K562 (cell line): ENCODE data around the gene PCDHGB2. TPM values are rescaled to one million over a fixed set of nuclear protein-coding genes. Genes with fewer than 3 reads are reported as not detected.
A peak's percentile ranks its signal among the peaks of the same experiment; 100 is the strongest.

ENCODE experiments used
- DACH1 ChIP-seq: fragments of 450-650 bp; IDR thresholded peaks from 2 replicates; pipeline ENCODE4 v1.6.1; 2018; ENCODE audit not compliant: partially characterized antibody
- NFE2L1 ChIP-seq: fragments of 450-650 bp; IDR thresholded peaks from 2 replicates; pipeline ENCODE4 v1.6.1; 2016; ENCODE audit warnings: missing genetic modification characterization, low read depth, mild to moderate bottlenecking, missing compliant biosample characterization, moderate library complexity, borderline replicate concordance
- RBFOX2 ChIP-seq: fragments of 200-400 bp; formaldehyde crosslinking; IDR thresholded peaks from 2 replicates; pipeline ENCODE4 v1.6.1; 2017; ENCODE audit warnings: low read depth, mild to moderate bottlenecking, low read length, moderate library complexity
- SRSF3 ChIP-seq: fragments of 200-400 bp; formaldehyde crosslinking; IDR thresholded peaks from 2 replicates; pipeline ENCODE4 v1.6.1; 2016; ENCODE audit warnings: mild to moderate bottlenecking, low read length, moderate library complexity; ENCODE audit not compliant: insufficient read depth
- TSC22D4 ChIP-seq: fragments of 450-650 bp; IDR thresholded peaks from 2 replicates; pipeline ENCODE4 v1.6.1; 2016; ENCODE audit warnings: missing genetic modification characterization, missing biosample characterization, control low read depth
- YY1 ChIP-seq, 3 experiments: IDR thresholded peaks; 2 replicates each; pipeline ENCODE4 v1.6.1; 2011; ENCODE audit warnings: low read length in 2 of 3, mild to moderate bottlenecking in 2 of 3, moderate library complexity in 2 of 3, borderline replicate concordance in 1 of 3, control low read depth in 1 of 3, low read depth in 1 of 3; ENCODE audit not compliant: insufficient read depth in 3 of 3, insufficient replicate concordance in 2 of 3, control insufficient read depth in 1 of 3, insufficient read length in 1 of 3; ENCODE audit errors: extremely low read depth in 1 of 3
- polyA plus RNA-seq, 8 experiments: library from polyadenylated mRNA; depleted of rRNA in 4 of 8; stranded (reverse) in 5 of 8; unstranded in 3 of 8; fragments of >200 nt; fragmentation: Nextera tagmentation in 2 of 8; fragmentation: Illumina TruSeq in 1 of 8; extraction: Ambion mirVana in 2 of 8; extraction: Trizol in 1 of 8; gene quantifications; 2 replicates each; pipeline versions ENCODE4 v1.2.1 to v1.2.3, GENCODE V29; 2011 to 2014; ENCODE audit warnings: inconsistent platforms in 1 of 8, missing spikeins in 1 of 8
- total RNA-seq, 7 experiments: library from RNA; depleted of rRNA in 6 of 7; stranded (reverse); fragments of >200 nt in 6 of 7; fragmentation: Illumina TruSeq in 2 of 7; extraction: Trizol in 2 of 7; gene quantifications; 2 replicates each; pipeline versions ENCODE4 v1.2.1 to v1.2.3, GENCODE V29; 2011 to 2021; ENCODE audit warnings: low replicate concordance in 1 of 7
- TF ChIP-seq, protein P1 (sequence below): fragments of 450-650 bp; IDR thresholded peaks from 2 replicates; pipeline ENCODE4 v1.6.1; 2016; ENCODE audit warnings: mild to moderate bottlenecking, moderate library complexity
- TF ChIP-seq, protein P2 (sequence below), 2 experiments: IDR thresholded peaks; 2 replicates each; pipeline ENCODE4 v1.6.1; 2011; ENCODE audit warnings: borderline replicate concordance in 1 of 2, control low read depth in 1 of 2, low read depth in 1 of 2, low read length in 1 of 2, mild to moderate bottlenecking in 1 of 2, mixed read lengths in 1 of 2, moderate library complexity in 1 of 2; ENCODE audit not compliant: insufficient read depth in 1 of 2, insufficient read length in 1 of 2, poor library complexity in 1 of 2, severe bottlenecking in 1 of 2; ENCODE audit errors: extremely low read depth in 1 of 2
- TF ChIP-seq, protein P3 (sequence below), 3 experiments: IDR thresholded peaks in 2 of 3; conservative IDR thresholded peaks in 1 of 3; 2 replicates each; pipeline ENCODE4 v1.5.1; 2011 to 2012; ENCODE audit warnings: low read length in 3 of 3, mild to moderate bottlenecking in 3 of 3, control low read depth in 2 of 3, improper control_type of control experiment in 1 of 3, inconsistent platforms in 1 of 3, low read depth in 1 of 3, mixed read lengths in 1 of 3, moderate library complexity in 1 of 3; ENCODE audit not compliant: insufficient read depth in 2 of 3

Gene PCDHGB2
- total and polyA plus RNA-seq, 9 of the 15 experiments (the other 6 are each of a cell fraction or from before 2014, with no cell fraction given), result 0.06 to 0.54 (median 0.29) TPM; not detected in 1

DNA sequence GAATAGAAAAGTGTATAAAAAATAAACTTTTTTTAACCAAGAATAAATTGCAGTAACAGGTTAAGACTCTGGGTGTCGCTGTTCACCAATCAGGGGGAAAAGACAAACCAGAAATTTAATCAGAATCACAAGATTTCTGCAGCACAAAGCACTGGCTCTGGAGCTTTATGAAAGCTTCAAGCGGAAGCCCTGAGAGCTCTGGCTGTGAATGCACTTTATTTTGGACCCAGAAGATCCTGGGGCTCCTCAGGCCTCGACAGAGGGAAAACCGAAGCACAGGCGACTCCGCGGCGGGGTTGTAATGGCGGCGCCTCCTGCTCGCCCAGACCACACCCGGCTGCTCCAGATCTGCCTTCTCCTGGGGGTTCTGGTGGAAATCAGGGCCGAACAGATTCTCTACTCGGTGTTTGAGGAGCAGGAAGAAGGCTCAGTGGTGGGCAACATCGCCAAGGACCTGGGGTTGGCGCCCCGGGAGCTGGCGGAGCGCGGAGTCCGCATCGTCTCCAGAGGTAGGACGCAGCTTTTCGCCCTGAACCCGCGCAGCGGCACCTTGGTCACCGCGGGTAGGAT lies 4.8 kb upstream of the PCDHGB2 start, which contains the start of gene PCDHGA4 (continued):
- TF ChIP-seq, protein P1, sequence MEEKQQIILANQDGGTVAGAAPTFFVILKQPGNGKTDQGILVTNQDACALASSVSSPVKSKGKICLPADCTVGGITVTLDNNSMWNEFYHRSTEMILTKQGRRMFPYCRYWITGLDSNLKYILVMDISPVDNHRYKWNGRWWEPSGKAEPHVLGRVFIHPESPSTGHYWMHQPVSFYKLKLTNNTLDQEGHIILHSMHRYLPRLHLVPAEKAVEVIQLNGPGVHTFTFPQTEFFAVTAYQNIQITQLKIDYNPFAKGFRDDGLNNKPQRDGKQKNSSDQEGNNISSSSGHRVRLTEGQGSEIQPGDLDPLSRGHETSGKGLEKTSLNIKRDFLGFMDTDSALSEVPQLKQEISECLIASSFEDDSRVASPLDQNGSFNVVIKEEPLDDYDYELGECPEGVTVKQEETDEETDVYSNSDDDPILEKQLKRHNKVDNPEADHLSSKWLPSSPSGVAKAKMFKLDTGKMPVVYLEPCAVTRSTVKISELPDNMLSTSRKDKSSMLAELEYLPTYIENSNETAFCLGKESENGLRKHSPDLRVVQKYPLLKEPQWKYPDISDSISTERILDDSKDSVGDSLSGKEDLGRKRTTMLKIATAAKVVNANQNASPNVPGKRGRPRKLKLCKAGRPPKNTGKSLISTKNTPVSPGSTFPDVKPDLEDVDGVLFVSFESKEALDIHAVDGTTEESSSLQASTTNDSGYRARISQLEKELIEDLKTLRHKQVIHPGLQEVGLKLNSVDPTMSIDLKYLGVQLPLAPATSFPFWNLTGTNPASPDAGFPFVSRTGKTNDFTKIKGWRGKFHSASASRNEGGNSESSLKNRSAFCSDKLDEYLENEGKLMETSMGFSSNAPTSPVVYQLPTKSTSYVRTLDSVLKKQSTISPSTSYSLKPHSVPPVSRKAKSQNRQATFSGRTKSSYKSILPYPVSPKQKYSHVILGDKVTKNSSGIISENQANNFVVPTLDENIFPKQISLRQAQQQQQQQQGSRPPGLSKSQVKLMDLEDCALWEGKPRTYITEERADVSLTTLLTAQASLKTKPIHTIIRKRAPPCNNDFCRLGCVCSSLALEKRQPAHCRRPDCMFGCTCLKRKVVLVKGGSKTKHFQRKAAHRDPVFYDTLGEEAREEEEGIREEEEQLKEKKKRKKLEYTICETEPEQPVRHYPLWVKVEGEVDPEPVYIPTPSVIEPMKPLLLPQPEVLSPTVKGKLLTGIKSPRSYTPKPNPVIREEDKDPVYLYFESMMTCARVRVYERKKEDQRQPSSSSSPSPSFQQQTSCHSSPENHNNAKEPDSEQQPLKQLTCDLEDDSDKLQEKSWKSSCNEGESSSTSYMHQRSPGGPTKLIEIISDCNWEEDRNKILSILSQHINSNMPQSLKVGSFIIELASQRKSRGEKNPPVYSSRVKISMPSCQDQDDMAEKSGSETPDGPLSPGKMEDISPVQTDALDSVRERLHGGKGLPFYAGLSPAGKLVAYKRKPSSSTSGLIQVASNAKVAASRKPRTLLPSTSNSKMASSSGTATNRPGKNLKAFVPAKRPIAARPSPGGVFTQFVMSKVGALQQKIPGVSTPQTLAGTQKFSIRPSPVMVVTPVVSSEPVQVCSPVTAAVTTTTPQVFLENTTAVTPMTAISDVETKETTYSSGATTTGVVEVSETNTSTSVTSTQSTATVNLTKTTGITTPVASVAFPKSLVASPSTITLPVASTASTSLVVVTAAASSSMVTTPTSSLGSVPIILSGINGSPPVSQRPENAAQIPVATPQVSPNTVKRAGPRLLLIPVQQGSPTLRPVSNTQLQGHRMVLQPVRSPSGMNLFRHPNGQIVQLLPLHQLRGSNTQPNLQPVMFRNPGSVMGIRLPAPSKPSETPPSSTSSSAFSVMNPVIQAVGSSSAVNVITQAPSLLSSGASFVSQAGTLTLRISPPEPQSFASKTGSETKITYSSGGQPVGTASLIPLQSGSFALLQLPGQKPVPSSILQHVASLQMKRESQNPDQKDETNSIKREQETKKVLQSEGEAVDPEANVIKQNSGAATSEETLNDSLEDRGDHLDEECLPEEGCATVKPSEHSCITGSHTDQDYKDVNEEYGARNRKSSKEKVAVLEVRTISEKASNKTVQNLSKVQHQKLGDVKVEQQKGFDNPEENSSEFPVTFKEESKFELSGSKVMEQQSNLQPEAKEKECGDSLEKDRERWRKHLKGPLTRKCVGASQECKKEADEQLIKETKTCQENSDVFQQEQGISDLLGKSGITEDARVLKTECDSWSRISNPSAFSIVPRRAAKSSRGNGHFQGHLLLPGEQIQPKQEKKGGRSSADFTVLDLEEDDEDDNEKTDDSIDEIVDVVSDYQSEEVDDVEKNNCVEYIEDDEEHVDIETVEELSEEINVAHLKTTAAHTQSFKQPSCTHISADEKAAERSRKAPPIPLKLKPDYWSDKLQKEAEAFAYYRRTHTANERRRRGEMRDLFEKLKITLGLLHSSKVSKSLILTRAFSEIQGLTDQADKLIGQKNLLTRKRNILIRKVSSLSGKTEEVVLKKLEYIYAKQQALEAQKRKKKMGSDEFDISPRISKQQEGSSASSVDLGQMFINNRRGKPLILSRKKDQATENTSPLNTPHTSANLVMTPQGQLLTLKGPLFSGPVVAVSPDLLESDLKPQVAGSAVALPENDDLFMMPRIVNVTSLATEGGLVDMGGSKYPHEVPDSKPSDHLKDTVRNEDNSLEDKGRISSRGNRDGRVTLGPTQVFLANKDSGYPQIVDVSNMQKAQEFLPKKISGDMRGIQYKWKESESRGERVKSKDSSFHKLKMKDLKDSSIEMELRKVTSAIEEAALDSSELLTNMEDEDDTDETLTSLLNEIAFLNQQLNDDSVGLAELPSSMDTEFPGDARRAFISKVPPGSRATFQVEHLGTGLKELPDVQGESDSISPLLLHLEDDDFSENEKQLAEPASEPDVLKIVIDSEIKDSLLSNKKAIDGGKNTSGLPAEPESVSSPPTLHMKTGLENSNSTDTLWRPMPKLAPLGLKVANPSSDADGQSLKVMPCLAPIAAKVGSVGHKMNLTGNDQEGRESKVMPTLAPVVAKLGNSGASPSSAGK, result 0 out of 2 replicates have a peak, but pooled peaks have one; percentile 16
- TF ChIP-seq TSC22D4 (tag) (no peak), YY1 (IDR thresholded peaks at IDR 0.05; ENCODE audit: borderline replicate concordance in 1 of 3, control insufficient read depth in 1 of 3, extremely low read depth in 1 of 3, insufficient read depth in 3 of 3, insufficient read length in 1 of 3, insufficient replicate concordance in 2 of 3, low read depth in 1 of 3, low read length in 2 of 3) (peak in 2 of 3 experiments; percentile 20 to 64), RBFOX2 (0 out of 2 replicates have a peak, but pooled peaks have one; percentile 19), DACH1 (no peak), NFE2L1 (tag) (no peak), SRSF3 (no peak)
- TF ChIP-seq, protein P2, sequence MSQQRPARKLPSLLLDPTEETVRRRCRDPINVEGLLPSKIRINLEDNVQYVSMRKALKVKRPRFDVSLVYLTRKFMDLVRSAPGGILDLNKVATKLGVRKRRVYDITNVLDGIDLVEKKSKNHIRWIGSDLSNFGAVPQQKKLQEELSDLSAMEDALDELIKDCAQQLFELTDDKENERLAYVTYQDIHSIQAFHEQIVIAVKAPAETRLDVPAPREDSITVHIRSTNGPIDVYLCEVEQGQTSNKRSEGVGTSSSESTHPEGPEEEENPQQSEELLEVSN (IDR thresholded peaks at IDR 0.05; ENCODE audit: borderline replicate concordance in 1 of 2, extremely low read depth in 1 of 2, insufficient read depth in 1 of 2, insufficient read length in 1 of 2, low read depth in 1 of 2, low read length in 1 of 2, poor library complexity in 1 of 2, severe bottlenecking in 1 of 2), result peak in 1 of 2 experiments; percentile 19
- TF ChIP-seq, protein P3, sequence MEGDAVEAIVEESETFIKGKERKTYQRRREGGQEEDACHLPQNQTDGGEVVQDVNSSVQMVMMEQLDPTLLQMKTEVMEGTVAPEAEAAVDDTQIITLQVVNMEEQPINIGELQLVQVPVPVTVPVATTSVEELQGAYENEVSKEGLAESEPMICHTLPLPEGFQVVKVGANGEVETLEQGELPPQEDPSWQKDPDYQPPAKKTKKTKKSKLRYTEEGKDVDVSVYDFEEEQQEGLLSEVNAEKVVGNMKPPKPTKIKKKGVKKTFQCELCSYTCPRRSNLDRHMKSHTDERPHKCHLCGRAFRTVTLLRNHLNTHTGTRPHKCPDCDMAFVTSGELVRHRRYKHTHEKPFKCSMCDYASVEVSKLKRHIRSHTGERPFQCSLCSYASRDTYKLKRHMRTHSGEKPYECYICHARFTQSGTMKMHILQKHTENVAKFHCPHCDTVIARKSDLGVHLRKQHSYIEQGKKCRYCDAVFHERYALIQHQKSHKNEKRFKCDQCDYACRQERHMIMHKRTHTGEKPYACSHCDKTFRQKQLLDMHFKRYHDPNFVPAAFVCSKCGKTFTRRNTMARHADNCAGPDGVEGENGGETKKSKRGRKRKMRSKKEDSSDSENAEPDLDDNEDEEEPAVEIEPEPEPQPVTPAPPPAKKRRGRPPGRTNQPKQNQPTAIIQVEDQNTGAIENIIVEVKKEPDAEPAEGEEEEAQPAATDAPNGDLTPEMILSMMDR (IDR thresholded peaks at IDR 0.05 in 2 of 3, conservative IDR thresholded peaks at IDR 0.05 in 1 of 3; ENCODE audit: insufficient read depth in 2 of 3, low read depth in 1 of 3, low read length in 3 of 3), result peak; percentile 47 to 69 (median 64); a peak in 4 of 6 replicates
- TF ChIP-seq, all 486 proteins: peak for 7
